Fibroblast of skin of abdomen (primary cell): ENCODE data around the gene CACNA1B.
"Not testable (repeated sequence)": the region's sequence is repeated elsewhere in the genome, so short reads cannot be mapped to it uniquely, and the experiment has no call there.

ENCODE experiments used
- DNase-seq: peaks from one replicate; pipeline ENCODE4 v3.0.0-alpha.2; 2013

CACNA1B gene

DNA sequence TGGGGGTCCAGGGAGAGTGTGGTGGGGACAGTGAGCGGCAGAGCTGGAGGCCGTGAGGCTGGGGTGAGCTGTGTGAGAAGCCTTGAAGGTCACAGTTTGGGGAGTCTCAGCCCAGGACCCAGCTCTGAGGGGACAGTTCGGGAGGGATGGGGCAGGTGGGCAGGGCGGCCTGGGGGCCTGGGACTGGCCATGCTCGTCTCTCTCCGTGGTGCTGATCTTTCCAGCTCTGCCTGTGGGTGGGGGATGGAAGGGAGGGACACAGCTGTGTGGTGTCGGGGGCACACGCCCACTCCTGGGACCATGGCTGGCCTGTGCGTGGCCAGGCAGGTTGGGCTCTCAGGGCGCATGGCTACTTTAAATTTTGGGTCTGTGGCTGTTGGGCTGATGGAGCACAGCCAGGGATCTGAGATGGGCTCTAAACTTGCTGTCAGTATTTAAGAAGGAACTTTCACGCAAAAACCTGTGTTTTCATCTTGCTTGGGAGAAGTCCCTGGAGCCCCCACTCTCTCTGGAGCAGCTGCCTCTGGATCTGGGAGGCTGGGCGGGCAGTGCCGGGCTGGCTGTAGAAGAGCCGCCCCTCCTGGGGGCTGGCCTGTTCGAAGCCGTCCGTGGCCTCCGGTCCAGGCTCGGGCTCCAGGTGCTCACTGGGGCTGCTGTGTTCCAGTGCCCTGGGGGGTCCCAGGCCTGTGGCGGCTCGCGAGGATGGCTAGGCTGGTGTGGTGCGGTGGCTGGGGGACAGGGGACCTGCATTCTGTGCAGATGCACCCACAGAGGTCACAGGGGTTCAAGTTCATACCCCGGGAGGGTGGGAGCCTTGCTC is 13.4 kb downstream of the CACNA1B start:
- not testable (repeated sequence) for DNase-seq

DNA sequence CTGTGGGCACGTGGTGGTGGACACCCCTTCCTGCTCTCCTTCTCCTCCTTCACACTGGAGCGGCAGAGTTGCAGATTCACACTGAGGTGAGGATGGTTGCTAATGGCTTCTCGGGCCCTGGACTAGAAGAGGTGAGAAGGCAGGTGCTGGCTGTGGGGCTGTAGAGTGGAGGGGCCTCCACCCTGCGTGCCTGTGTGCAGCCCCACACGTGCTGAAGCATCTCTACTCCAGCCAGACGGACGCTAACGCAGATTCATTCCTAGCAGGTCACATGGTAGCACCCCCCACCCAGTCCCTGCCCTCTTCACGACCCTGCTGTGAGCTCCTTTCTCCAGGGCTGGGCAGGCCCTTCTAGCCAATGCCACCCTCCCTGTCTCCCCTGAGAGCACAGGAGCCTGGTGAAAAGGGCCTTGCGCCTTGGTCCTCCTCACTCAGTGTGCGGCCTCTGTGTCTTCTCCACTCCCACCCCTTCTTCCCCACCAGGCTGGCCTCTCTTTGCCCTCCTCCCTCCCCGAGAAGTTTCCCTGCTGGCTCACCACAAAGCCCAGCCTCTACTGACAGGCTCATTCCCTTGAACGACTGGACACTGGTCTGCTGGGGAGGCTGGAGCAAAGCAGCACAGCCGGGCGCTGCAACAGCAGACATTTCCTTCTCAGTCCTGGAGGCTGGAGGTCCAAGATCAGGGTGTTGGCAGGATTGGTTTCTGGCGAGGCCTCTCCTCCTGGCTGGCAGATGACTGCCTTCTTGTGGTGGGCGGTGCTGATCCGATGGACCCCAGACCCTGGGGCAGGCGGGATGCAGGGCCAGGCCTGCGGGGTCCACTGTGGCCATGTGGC is 14.2 kb downstream of the CACNA1B start:
- no peak for DNase-seq

DNA sequence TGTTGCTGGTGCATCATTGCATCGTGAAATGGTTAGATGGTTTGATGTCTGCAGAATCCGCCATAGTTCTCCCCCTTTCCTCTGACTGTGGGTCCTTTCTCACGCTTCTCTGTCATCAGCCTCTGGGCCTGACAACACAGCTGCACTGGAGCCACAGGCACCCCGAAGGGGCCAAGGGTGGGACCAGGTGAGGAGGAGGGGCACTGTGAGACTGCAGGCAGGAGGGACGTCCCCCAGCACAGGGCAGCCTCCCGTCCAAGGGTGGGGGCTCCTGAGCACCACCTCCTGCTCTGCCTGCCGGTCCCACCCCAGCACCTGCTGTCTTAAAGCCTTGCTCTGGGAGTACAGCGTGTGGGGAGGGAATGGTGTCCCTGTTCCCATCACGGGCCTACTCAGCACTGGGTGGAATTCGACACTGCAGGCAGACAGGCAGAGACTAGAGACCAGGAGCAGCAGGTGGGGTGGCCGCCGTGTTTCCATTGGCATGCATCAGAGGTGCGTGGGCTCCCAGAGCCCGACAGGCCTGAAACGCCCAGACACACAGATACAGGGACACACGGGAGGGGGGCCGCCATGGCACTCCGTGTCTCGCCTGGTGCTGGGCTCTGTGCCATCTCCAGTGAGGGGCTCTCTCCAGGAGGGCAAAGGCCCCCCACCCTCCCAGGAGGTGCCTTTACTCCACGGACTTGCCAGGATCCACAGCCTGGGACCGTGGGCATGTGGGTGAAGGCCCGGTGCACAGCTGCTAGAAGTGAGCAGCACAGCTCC is 15.0 kb downstream of the CACNA1B start:
- no peak for DNase-seq

DNA sequence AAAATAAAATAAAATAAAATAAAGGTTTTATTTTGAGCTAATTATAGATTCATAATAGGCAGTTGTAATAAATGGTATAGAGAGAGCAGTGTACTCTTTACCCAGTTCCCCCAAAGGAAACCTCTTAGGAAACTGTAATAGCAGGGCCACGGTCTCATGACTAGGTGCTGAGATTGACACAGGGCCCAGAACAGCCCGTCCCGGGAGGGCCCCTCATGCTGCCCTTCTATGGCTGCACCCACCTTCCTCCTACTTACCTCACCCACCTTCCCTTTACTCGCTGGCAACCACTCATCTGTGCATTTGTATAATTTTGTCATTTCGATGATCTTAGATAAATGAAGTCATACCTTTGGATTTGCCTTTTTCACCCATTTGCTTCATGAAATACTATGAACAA is 16.1 kb downstream of the CACNA1B start:
- DNase-seq = no peak

DNA sequence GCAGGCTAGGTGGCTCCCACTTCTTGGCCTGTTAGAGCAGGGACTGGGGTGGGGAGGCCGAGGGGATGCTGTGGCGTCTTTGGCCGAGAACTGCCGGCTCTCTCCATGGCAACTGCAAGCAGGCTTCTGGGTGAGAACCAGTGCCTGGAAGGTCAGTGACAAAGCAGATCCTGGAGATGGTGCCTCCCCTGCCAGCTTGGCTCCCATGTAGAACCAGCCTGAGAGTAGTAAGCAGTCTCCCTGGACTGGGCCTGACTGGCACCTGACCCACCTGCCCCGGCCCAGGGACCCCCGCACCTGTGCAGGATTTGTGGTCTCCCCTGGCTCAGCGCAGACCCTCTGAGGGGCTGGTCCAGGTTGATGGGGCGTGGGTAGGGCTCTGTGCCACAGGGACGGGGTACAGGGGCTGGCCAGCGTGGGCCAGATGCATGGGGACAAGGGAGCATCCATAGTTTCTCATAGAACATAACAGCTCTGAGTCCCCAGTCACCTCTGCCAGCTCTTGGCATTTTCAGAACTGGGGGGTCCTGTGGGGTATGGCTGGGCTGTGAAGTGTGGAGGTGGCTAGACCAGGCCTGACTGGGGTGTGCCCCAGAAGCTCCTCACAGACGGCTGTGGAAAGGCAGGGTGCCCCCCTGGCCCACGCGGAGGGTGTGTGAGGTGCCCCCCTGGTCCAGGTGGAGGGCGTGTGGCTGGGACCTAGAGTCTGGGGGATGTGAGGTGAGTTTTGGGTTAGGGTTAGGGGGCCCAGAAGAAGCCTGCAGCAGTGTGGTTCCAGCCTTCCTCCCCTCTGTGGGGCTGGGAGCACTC is 22.2 kb downstream of the CACNA1B start:
- DNase-seq = no peak

DNA sequence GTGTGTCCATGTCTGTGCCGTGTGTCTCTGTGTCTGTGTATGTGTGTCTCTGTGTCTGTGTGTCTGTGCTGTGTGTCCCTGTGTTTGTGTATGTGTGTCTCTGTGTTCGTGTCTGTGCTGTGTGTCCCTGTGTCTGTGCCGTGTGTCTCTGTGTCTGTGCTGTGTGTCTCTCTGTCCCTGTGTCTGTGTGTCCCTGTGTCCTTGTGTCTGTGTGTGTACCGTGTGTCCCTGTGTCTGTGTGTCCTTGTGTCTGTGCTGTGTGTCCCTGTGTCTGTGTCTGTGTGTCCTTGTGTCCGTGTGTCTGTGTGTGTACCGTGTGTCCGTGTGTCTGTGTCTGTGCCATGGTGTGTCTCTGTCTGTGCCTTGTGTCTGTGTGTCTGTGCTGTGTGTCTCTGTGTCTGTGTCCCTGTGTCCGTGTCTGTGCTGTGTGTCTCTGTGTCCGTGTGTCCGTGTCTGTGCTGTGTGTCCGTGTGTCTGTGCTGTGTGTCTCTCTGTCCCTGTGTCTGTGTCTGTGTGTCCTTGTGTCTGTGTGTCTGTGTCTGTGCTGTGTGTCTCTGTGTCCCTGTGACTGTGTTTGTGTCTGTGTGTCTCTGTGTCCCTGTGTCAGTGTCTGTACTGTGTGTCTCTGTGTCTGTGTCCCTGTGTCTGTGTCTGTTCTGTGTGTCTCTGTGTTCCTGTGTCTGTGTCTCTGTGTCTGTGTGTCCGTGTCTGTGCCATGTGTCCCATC is 23.2 kb downstream of the CACNA1B start:
- DNase-seq = no peak

DNA sequence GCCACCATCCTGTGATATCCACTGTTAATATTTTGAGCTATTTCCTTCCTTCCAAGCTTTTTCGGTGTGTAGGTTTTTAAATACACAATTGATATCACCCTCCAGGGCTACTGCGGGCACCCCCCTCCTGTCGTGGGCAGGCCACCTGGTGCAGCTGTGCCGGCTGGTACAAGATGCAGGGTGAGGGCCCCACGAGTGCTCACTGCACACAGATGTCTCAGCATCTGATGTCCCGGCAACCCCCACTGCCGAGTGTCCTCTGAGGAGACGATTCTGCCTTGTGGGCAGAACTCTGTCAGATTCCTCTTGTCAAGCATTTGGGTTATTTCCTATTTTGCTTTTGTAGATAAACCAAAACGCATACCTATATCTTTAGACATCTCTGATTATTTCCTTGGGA is 25.1 kb downstream of the CACNA1B start:
- no peak for DNase-seq

DNA sequence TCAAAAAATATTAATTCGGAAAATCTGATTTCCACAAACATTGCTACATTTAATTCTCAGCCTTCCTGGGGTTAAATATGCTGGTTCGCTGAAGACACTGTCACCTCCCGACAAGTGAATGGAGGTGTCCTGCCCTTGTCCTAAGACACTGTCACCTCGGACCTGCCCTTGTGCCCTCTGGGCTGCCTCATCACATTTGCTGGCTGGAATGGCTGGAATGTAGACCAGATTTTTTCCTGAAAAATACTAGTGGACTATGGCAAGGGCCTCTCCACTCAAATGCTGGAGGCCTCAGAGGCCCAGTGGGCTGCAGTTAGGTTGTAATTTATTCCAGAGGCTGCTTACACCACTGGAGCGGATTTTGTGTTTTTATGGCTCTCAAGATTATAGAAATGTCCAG is 28.2 kb downstream of the CACNA1B start:
- DNase-seq = no peak

DNA sequence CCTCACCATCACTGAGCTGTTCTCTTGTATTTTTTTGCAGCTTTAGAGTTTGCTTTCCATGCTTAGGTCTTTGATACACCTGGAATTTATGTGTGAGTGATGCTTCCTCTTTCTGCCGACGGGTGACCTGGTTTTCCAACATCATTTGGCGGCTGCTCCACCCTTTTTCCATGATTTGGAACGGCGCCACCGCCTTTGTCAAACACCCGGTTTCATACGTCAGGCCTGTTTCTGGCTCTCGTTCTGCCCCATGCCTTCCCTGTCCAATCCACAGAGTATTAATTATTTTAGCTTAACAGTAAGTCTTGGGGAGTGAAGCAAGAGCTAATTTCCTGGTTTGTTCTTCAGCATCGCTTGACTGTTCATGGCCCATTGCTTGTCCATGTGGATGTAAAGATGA is 30.2 kb downstream of the CACNA1B start:
- no peak for DNase-seq

DNA sequence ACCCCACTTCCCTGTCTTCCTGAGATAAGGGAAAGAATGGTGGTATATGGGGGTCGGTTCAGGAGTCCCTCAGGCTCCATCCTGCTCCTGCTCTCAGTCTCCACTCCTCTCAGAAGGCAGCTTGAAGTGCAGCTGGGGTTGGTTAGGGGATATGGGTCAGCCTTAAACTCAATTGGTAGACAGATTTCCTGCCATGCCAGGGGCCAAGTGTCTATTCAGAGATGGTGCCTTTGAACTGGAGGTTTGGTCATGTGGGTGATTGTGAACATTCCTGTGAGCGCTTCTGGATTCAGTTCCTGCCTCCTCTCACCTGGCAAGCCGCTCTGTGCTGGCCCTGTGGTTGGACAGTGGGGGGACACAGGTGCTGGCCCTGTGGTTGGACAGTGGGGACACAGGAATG is 35.1 kb downstream of the CACNA1B start:
- DNase-seq = no peak

DNA sequence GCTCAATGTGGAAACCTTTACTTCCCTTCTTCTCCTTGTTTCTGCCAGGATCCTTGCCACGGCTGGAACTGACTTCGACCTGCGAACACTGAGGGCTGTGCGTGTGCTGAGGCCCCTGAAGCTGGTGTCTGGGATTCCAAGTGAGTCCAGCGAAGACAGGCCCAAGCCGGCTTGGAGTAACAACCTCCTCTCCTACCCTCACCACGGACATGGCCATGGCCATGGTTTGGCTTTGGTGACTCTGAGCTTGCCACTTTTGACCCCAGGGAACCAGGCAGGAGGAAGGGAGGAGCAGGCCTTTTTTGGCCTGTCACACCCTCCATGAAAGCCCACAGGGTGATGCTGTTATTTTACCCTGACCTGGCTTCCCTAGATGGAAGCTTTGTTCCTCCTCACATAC is 35.5 kb downstream of the CACNA1B start:
- DNase-seq = no peak

DNA sequence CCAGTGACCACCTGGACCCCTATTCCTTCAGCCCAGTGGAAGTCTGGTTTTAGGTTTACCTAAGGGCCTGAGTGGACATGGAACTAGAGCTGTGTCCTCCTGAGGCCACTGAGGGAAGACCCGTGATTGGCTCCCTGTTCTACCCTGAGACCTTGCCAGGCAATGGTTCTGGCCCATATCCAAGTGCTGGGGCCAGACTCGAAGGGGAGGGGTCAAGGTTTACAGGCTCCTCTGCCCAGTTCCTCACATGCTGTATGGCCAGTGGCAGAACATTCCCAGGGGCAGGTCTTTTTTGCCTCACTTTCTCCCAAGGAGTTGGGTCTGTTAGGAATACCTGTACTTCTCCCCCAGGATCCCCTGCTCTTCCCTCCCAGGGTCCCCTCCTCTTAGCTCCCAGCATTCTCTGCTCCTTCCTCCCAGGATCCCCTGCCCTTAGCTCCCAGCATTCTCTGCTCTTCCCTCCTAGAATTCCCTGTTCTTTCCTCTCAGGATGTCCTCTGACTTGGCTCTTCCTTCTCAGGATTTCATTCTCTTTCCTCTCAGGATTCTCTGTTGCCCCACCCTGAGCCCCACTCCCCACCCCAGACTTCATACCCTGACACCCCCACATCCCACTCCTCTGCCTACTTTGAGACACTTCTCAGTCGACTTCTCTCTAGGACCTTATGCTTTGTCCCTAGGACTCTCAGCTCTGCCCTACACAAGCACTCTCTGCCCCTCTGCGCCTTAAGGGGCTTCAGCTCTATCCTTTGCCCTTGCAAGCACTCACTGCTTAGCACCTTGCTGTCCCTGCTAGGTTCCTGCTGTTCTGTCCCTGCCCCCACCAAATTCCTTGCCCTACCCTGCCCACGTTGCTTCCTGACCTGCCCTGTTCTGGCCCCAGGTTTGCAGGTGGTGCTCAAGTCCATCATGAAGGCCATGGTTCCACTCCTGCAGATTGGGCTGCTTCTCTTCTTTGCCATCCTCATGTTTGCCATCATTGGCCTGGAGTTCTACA is 36.5 kb downstream of the CACNA1B start:
- no peak for DNase-seq

DNA sequence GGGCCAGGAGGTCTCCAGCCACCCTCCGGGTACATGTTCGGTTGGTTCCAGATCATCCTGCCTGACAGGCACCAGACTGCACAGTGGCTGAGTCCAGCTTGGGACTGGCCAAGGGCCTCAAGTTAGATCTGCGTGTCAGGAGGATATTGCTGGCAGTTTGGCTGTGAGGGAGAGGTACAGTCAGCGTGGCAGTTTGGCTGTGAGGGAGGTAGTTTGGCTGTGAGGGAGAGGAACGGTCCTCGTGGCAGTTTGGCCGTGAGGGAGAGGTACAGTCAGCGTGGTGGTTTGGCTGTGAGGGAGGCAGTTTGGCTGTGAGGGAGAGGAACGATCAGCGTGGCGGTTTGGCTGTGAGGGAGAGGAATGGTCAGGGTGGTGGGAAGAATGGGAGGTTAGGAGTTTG is 39.0 kb downstream of the CACNA1B start:
- no peak for DNase-seq

DNA sequence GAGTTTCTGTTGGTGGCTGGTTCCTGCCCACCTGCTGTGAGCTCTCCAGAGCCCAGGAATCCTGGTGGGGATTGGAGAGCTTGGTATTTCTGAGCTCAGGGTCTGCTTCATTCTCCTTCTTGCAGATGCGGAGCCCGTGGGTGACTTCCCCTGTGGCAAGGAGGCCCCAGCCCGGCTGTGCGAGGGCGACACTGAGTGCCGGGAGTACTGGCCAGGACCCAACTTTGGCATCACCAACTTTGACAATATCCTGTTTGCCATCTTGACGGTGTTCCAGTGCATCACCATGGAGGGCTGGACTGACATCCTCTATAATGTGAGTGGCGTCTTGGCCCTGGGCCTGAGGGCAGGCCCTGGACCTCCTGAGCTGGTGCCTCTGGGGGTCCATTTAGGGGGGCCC is 39.5 kb downstream of the CACNA1B start:
- no peak for DNase-seq

DNA sequence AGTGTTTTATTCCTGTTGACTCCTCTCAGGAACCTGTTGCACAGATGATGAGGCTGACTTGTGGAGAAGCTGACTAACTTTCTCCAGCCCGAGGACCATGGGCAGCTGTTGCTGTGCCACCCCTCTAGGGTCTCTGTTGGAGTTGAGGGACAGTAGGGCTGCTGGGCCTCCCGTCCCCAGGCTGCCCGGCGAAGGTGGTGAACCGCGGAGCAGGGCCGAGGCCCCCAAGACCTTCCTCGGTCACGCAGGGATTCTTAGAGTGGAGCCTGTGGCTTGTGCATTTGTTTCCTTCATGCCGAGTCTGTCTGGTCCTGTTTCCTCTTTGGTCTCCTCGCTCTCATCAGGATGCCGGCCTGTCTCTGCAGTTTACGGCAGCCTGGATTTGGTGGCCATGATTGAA is 40.2 kb downstream of the CACNA1B start:
- no peak for DNase-seq

DNA sequence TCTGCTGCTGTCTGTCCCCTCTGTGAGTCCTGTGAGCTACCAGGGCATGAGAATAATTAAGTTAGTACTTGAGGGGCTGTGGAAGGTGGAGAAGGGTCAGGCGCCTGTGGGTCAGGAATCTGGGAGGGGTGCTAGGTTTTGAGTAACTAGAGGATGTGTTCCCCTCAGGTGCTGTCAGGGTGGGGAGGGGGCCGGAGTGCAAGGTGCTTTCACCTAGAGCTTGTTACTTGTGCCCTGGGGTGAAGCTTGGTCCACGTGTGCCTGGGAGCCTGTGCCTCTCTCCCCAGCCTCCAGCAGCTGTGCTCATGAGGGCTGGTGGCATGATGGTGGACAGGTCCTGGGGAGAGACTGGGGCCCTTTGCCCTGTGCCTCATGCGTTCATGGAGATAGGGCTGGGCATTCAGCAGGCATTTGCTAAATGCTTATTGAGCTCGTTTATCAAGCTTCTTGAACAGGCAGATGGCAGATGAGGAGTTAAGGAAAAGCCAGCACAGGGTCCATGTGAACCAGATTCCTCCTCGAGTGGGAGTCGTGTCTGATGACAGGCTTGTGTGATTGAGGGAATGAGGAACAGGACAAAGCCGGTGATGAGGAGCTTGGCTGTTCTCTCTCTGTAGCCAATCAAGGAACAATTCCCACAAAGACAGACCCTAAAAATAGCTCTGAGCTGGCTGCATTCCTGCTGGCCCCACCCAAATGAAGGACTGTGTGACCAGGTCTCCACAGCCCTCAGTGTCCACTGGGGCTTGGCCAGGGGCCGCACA is 40.9 kb downstream of the CACNA1B start:
- DNase-seq = no peak

DNA sequence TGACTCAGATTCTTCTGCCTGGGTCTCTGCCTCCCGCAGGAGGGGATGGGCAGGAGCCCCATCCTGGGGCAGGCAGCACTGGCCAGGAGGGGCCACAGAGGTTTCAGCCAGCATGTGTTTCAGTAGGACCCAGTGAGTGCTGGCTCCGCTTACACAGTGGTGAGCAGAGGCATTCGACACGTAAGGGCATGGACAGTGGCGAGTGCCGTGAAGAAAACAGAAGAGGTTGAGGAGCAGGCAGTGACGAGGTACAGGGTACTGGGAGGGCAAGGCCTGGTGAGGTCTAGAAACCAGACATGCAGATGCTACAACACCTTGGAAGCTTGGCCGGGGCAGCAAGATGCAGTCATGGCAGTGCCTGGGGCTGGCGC is 41.5 kb downstream of the CACNA1B start:
- no peak for DNase-seq

DNA sequence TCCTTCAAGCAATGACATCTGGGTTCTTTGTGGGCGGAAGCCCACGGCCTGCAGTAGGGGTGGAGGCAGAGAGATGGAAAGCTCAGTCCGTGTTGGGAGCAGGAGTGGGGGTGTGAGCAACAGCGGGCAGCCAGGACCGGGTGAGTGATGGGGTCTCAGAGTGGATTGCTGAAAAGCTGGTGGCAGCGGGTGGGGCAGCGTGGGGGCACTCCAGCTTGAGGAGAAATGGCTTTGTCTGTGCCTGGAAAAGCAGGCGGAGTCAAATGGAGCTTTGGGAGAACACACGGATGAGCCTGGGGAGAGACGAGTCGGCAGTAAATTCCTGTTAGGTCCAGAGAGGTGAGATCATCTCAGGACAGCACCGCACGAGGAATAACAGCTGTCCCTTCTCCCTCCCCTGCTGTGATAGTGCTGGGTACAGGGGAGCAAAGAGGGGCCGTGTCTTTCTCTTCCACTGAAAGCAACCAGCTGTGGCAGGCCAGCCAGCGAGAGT is 42.1 kb downstream of the CACNA1B start:
- no peak for DNase-seq

DNA sequence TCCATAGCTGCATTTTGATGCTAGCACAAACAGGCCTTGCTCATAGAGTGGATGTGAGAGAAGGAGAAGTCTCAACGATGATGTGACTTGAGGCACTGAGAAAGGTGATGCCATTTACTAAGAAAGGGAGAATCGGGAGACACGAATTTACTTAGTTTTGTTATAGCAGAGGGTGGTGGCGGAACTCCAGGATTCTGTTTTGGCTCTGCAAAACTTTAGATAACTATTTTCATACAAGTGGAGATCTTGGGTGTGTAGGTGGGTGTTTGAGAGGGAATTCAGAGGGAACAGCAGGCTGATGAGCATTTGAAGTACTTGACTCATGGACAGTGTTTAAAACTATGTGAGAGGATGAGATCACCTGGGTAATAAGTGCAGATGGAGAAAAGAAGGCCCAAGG is 43.2 kb downstream of the CACNA1B start:
- no peak for DNase-seq
